GM04503 (cell line): Measurements from ENCODE around the gene HECW1.
A peak's percentile ranks its signal among the peaks of the same experiment; 100 is the strongest.
"Not testable (repeated sequence)": the region's sequence is repeated elsewhere in the genome, so short reads cannot be mapped to it uniquely, and the experiment has no call there.

ENCODE experiments used
- DNase-seq: peaks from one replicate; pipeline ENCODE4 v3.0.0-alpha.2; 2012; ENCODE audit warnings: low read depth

Gene HECW1

DNA sequence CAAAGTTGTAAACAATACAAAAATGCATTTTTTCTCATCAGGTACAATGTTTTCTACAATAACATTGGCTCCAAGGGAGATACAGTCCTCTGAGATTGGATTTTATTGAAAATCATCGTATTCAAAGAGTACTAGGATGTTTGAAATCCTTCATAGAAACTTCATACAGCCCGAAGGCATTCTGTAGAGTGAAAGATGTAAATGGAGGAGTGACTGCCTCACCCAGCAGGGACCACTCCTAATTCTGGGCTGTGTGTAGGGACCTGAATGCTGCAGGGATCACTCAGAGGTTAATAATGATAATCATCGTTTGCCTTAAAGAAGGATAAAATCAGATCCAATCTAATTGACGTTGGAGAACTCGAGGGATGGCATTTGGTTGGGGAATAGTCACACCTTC is 198.6 kb downstream of the HECW1 start:
- no peak for DNase-seq

DNA sequence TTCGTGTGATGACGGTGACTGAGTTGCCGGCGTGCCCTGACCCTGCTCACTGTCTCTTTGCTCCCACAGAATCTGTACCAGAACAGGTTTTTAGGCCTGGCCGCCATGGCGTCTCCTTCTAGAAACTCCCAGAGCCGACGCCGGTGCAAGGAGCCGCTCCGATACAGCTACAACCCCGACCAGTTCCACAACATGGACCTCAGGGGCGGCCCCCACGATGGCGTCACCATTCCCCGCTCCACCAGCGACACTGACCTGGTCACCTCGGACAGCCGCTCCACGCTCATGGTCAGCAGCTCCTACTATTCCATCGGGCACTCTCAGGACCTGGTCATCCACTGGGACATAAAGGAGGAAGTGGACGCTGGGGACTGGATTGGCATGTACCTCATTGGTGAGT is 199.2 kb downstream of the HECW1 start:
- no peak for DNase-seq

DNA sequence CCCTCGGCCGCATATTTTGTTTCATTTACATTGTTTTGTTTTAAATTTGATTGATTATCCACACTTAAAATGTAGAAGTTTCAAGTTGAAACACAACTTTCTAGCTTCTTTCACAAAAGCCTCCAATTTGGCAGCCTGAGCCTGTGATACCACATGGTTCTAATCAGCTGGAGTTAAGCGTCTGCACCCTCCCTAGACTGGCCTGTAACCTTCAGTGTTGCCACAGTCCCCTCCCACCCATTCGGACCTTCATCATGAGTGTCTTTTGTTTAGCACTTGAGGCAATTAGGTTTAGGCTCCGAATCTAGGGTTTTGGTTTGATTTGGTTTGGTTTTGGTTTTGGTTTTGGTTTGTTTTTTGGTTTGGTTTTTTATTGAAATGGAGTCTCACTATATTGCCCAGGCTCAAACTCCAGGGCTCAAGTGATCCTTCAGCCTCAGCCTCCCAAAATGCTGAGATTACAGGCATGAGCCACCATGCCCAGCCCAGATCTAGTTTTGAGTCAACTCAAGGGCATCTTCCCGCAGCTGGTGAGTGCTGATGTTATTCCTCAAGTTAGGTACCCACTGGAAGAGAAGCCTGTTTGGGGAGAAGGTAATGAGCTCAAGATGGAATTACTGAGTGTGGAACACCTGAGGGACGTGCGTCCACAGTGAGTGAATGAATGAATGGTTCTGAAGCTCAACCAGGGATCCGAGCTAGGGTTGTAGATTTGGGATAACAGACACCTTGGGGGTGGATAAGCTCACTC is 201.4 kb downstream of the HECW1 start:
- no peak for DNase-seq

DNA sequence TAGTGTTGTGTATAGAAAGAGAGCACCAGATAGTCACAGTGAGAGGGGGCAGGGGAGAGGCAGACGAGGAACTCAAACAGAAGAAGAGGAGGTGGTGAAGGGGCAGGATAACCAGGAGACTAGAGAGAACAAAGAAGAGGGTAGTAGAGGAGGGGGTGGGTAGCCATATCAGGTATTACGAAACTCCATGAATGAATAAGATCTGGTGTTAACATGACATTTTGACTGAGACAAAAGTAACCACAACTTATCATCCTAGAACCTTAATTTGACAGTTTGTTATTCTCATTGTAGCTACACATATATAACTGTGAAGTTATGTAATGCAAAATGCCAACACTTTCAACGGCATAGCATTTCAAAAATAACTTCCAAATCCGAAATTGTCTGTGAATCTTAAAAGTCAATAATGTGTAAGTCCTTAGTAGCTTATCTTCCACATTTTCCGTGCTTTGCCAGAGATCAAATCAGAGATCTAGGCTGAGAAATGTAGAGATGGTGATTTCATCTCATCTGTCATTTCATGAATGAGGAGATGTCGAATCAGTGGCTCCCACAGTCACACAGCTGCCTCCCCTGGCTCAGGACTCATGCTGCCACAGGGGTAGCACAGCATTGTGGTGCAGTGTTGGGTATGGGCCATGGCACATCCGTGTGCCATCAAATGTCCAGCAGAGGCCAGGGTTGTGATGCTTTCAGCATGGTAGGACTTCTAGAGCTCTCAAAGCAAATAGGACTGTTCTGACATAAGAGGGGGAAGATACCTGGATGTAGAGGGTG is 202.1 kb downstream of the HECW1 start:
- no peak for DNase-seq

DNA sequence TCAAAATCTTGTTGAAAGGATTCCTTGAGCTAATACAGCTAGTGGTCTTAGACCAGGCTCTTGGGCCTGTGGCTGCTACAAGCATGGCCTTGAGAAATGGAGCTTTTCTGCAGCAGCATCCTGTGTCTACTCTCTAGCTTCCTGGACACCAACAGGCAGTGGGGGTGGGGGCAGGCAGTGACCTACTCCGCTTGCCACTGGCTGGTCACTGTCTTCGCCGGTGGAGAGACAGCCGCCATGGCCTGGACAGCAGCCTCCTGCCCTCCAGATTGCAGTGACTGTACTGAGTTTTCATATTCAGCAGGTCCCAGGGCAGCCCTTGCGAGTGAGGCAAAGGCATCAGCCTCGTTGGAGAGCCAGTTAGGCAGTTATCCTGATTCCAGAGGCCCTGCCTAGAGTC is 204.6 kb downstream of the HECW1 start:
- DNase-seq: no peak

DNA sequence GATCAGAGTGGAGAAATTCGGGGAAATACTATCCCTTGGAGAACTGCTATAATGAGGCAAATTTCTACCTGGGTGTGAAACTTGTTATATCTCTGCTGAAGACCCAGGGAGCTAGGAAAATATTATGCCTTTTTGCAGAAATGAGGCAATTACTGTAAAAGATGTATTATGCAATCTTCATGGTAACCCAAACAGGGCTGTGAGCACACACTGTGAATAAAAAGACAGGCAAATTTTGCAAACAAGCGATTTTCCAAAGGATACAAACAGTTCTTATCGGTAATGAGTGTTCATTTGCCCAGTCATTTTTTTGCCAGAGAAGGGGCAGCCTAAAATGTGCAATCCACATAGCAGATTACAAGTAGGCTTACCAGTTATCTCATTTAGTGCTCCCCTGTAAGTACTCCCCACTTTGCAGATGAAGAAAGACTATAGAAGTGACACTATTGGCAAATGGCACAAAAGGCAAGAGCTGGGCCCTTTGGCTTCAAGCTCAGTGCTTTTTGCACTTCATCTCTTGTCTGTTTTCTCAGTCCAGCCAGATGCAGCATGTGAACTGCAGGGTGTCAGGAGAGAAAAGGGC is 205.8 kb downstream of the HECW1 start:
- no peak for DNase-seq

DNA sequence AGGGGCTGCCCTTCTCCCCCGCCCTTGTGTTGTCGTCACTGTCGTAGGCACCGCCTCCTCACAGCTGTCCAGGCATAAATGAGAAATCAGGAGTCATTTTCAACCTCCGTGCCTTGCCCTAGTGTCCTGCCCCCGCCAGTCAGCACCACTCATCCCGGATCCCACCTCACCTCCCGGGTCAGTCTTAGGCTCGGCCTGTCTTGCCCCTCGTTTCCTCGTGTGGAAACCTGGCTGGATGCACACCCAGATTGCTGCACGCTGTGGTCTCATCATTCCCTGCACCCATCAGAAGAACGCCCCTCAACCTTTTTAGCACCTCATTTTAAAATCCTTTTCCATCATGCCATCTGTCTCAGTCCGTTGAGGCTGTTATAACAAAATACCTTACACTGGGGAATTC is 213.1 kb downstream of the HECW1 start:
- DNase-seq: no peak

DNA sequence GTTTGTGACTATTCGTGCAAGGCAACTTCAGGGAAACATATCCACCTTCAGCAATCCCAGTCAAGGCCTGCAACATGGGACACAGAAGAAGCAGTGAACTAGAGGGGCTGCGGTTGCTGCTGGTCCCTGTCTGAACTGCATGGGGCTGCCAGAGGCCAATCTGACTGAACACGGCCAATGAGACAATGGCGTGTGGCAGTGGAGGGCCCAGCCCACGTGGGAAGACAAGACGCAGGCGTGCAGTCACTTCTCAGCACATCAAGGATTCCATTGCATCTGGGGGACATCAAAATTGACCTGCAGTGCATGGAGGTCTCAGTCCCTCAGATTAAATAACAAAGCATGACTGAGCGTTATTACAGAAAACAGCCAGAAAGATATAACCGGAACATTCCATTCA is 215.9 kb downstream of the HECW1 start:
- DNase-seq: no peak

DNA sequence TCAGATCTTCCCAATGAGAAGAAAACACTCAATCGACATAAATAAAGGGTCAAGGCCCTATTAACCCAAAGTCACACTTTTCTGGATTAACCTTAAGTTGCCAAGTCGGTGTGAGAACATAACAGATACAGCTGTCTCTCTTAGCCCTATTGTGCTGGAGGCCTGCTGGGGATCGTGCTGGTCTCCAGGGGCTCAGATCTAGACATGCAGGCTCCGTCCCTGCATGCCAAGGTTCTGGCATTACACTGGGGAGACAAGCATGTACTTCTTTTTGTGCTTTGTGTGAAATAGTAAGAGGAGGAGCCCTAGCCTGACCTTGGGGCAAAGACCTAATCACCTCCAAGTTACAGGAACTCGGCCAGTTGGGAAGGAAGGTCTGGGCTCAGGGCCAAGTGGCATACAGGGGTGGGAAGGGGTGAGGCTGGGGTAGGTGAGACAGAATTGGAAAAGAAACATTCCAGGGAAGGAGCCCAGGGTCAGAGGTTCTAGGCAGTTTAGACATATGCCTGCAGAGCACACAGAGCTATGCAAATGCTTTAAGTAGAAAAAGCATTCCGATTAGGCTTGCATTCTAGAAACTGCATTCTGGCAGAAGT is 216.4 kb downstream of the HECW1 start:
- DNase-seq: no peak

DNA sequence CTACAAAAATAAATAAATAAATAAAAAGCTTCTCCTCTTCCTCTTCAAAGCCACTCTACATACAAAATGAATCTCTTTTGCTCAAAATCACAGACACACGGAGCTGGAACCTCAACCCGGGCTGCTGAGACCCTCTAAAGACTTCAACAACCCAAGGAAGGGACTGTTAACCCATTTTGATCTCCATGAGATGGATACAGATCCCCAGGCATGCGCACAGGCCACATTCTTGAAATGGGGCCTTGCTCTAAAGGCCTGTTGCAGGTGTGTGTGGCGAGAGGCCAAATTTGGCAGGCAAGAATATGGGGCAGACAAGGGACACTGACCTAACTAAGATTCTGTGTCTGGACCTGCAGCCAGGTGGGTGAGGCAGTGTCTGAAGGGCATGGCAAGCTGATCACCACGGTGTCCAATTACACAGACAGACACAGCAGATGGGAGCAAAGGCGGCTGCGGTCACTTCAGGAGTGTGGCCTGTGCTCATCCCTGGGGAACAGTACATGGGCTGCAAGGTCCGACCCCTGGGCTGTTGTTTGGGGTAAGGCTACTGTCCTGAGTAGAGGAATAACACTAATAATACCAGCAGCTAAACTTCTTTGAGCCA is 219.8 kb downstream of the HECW1 start:
- DNase-seq: no peak

DNA sequence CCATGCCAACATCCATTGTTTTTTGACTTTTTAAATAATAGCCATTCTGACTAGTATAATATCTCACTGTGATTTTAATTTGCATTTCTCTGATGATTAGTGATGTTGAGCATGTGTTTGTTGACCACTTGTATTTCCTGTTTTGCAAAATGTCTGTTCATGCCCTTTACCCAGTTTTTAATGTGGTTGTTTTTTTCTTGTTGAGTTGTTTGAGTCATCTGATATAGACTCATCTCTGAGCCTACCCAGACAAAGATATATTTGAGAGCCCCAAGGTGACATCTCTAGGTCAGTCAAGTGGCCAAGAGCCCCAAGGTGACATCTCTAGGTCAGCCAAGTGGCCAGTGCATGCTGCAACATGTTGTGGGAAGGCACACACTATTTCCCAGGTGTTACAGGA is 224.7 kb downstream of the HECW1 start:
- DNase-seq: no peak

DNA sequence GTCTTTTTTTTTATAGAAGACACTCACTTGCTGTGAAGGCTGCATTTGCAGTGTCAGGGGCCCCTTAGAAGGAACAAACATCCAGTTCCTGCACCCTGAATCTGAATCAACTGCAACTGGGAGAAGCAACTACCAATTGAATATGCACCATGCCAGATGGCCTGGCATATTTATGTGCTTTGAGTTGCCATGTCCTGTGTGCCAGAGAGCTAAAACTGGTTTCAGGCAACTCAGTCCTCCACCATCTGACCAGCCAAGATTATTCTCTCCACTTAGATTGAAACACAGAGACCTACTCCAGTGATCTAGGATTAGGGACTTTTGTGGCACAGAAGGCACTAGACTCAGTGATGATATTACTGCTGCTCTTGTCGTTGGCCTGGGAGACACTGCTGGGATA is 225.4 kb downstream of the HECW1 start:
- no peak for DNase-seq

DNA sequence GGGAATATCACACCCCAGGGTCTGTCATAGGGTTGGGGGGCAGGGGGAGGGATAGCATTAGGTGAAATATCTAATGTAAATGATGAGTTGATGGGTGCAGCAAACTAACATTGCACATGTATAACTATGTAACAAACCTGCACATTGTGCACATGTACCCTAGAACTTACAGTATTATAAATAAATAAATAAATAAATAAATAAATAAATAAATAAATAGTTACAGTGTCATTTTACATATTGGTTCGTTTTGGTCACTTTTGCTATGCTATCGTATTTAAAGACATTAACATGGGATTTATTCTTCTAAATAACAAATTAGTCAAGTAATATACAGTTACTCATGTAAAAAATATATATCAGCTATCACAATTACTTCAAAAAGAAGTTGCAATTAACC is 228.7 kb downstream of the HECW1 start:
- DNase-seq: no peak

DNA sequence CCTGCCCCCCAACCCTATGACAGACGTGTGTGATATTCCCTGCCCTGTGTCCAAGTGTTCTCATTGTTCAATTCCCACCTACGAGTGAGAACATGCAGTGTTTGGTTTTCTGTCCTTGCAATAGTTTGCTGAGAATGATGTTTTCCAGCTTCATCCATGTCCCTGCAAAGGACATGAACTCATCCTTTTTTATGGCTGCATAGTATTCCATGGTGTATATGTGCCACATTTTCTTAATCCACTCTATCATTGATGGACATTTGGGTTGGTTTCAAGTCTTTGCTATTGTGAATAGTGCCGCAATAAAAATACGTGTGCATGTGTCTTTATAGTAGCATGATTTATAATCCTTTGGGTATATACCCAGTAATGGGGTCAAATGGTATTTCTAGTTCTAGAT is 231.0 kb downstream of the HECW1 start:
- not testable (repeated sequence) for DNase-seq

DNA sequence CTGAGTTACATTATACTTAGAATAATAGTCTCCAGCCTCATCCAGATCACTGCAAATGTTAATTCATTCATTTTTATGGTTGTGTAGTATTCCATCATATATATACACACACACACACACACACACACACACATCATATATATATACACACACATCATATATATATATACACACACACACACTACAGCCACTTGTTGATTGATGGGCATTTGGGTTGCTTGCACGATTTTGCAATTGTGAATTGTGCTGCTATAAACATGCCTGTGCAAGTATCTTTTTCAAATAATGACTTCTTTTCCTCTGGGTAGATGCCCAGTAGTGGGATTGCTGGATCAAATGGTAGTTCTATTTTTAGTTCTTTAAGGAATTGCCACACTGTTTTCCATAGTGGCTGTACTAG is 233.2 kb downstream of the HECW1 start:
- not testable (repeated sequence) for DNase-seq

DNA sequence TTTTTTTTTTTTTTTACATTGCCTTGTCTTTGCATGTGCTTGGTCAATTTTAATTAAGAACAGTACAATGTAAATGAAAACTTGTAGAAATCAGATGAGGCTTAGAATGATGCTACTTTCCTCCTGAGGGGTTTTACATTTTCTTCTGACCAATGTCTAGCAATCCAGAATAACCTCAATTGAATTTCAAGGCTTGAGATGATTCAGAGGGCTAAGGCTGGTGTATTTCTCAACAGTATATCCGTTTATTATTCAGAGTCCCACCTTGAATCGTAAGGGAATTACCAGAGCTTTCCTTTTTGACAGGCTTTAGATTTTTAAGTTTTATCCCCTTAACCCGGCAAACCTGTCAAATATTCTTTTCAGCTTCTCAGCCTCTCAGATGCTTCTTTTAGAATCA is 239.2 kb downstream of the HECW1 start:
- DNase-seq: no peak

DNA sequence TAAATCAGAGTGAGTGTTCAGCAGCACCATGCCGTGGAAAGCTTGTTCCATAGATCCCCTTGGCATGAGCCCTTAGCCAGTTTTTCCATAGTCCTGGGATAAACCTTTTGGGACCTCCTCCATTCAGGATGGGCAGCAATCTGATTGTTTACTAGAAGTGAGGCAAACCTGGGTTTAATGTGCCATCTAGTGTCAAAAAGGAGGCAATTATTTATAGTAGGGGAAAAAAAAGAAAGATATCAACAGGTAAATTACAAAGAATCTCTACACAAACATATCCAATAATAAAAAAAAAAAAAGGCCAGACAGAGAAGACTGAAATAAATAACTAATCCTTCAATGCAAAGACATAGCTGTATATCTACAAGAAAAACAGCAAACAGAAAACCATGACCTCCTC is 241.5 kb downstream of the HECW1 start:
- DNase-seq: no peak

DNA sequence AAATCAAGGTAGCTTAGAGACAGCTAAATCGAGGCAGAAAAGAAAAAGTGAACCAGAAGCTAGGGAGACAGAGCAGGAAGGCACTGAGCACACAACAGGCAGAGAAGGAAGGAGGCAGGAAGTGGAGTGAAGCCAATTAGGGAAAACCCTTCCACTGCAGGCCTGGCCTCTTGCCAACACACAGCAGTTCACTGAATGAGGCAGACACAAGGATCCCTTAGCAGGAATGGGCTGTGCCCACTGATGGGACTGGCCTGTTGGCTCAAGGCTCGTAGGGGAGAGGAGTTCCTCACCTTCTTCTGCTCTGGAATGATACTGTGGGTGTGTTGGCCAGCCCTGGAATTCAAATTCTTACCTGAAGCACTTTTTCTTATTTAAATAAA is 250.2 kb downstream of the HECW1 start:
- DNase-seq: no peak

DNA sequence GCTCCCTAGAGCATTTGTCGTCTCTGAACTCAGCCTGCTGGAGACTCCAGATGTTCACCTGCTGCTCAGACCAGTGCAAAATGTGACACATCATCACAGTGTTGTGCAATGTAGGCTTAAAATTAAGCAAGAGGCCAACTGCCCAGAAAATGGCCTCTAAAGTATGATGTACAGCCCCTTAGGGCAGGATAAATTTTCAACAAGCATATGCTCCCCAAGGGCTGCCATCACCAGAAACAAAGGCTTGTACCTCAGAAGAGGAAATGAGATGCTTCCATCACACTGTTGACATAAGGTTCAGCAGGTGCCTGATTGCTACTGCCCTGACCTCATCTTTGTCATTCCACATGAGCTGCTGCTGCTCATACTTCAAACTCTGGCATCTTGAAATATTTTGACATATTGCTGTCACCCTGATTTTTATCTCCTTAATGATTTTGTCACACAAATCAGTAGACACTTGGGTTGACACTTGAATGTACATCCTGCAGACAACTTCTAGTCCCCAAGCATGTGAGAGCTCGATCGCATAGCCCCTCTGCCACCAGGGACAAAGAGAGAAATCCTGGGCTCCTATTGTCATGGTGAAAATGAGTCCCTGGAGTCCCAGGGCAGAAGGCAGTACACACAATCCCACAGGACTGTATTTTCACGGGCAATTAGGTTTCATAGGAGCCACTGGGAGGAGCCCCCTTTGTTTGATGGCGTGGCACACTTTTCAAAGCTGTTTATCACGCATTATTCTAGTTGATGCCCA is 250.8 kb downstream of the HECW1 start:
- DNase-seq: peak; percentile 32

DNA sequence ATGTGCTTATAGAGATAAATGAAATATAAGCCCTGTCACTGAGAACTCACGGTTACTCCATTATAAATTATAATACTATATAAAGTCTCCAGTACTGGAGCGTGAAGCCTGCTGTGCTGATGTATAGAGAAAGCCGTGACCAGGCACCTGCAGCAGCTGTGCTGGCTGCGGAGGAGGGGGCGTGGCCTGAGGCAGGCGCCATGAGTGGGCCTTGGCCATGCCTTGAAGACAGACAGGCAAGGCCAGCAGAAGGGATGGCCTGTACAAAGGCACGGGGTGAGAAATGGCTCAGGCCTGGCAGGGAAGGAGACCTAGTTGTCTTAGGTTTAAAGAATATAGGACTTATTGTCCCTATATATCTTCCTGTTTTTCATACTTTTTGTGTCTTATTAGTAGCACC is 251.9 kb downstream of the HECW1 start:
- no peak for DNase-seq

DNA sequence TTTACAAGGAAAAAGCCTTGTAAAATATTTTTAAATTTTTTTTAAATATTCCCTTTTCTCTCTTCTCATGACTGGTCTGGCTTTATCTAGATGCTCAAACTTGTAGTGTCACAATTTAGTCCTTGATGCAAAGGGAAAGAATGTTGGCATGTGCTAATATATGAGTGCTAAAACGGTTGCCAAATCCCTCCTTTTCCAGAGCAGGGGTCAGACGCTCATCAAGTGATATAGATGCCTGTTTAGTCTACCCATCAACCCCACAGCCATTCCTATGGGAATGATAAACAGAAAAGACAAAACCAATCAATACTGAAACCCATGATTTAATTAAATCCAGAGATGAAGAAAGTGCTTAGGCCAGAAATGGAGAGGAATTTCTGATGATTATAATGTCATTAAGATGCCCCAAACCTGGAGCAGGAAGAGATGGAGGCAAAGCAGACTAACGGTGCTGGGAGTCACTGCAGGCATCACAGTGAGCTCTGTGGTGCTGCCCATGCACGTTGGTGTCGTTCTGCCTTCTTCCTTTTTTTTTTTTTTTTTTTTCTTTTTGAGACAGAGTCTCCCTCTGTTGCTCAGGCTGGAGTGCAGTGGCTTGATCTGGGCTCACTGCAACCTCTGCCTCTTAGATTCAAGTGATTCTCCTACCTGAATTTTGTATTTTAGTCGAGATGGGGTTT is 260.4 kb downstream of the HECW1 start:
- no peak for DNase-seq
